ENCODE data around the gene SRP9. TPM values are rescaled to one million over a fixed set of nuclear protein-coding genes. Genes with fewer than 3 reads are reported as not detected.
"Not testable (repeated sequence)": the region's sequence is repeated elsewhere in the genome, so short reads cannot be mapped to it uniquely, and the experiment has no call there.

SRP9 gene
- polyA plus RNA-seq, 5 donors, result 360 to 552 (median 414) TPM

- no peak for DNase-seq
These were observed 5.8 kb upstream of the SRP9 start for GRCh38 chr1:225771661-225772322.

GRCh38 chr1:225772323-225772768, 5.3 kb upstream of the SRP9 start:
- peak; percentile 83 to 86 for DNase-seq

- no peak for DNase-seq
These were observed 4.8 kb upstream of the SRP9 start for GRCh38 chr1:225772848-225773247.

- DNase-seq, result no peak
These were observed 3.1 kb upstream of the SRP9 start for GRCh38 chr1:225774281-225775147.

- no peak for DNase-seq
These were observed 1.3 kb upstream of the SRP9 start for GRCh38 chr1:225776294-225776693.

- no peak for DNase-seq
These were observed 506 bp upstream of the SRP9 start for GRCh38 chr1:225777058-225777582.

GRCh38 chr1:225778337-225778669, 677 bp downstream of the SRP9 start:
- DNase-seq, result no peak

- not testable (repeated sequence) for DNase-seq
These were observed 1.5 kb downstream of the SRP9 start for GRCh38 chr1:225779165-225779564.

- DNase-seq, result no peak
These were observed 2.5 kb downstream of the SRP9 start for GRCh38 chr1:225780134-225780533.

GRCh38 chr1:225780630-225781029, 3.0 kb downstream of the SRP9 start:
- no peak for DNase-seq

- DNase-seq, result not testable (repeated sequence)
These were observed 11.5 kb downstream of the SRP9 start for GRCh38 chr1:225789142-225789541.

GRCh38 chr1:225794954-225795353, 17.3 kb downstream of the SRP9 start:
- no peak for DNase-seq

- not testable (repeated sequence) for DNase-seq
These were observed 18.5 kb downstream of the SRP9 start for GRCh38 chr1:225796097-225796496.

GRCh38 chr1:225801146-225801545, 23.5 kb downstream of the SRP9 start:
- DNase-seq, result not testable (repeated sequence)

GRCh38 chr1:225806249-225806648, 28.6 kb downstream of the SRP9 start:
- no peak for DNase-seq

GRCh38 chr1:225806736-225807135, 29.1 kb downstream of the SRP9 start:
- not testable (repeated sequence) for DNase-seq

- DNase-seq, result no peak
These were observed 30.5 kb downstream of the SRP9 start for GRCh38 chr1:225808136-225808535.

- peak; percentile 83 to 84 for DNase-seq
These were observed 32.4 kb downstream of the SRP9 start, which contains the start of gene EPHX1 for GRCh38 chr1:225809842-225810578. EPHX1 (plus strand) TSS chr1:225810124; CDS start chr1:225828730, 18,606 bp downstream.

GRCh38 chr1:225810579-225811538, 33.2 kb downstream of the SRP9 start:
- DNase-seq, result peak in 1 of 2 donors; percentile 33

- DNase-seq, result no peak
These were observed 34.2 kb downstream of the SRP9 start for GRCh38 chr1:225811622-225812487.
